ENCODE data around the gene SLC18A2. TPM values are rescaled to one million over a fixed set of nuclear protein-coding genes. Genes with fewer than 3 reads are reported as not detected.

SLC18A2 gene
- total and polyA plus RNA-seq, 2 of the 8 experiments (the other 6 are each of a cell fraction or from before 2014, with no cell fraction given): 6.5 to 7.0 TPM

DNA sequence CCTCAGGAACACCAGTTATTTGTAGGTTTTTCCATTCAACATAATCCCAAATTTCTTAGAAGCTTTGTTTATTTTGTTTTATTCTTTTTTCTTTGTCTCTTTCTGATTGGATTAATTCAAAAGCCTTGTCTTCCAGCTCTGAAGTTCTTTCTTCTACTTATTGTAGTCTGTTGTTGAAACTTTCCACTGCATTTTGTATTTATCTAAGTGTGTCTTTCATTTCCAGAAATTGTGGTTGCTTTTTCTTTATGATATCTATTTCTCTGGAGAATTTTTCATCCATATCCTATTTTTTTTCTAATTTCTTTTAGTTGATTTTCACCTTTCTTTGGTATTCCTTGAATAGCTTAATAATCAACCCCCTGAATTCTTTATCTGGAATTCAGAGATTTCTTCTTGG, 58.5 kb downstream of the SLC18A2 start:
- H2BK120ac ChIP-seq (replicated peaks; ENCODE audit: low read depth, low read length): no peak overlapping the region
- H3K4me3 ChIP-seq (ENCODE audit: extremely low read depth in 1 of 4, insufficient read depth in 2 of 4, low read depth in 3 of 4, low read length in 4 of 4): no peak overlapping the region
- H3K27me3 ChIP-seq (replicated peaks in 1 of 4; ENCODE audit: control insufficient read depth in 3 of 4, extremely low read depth in 1 of 4, insufficient read depth in 3 of 4, low read length in 3 of 4): no peaks in the 10 kb centered on the region
- H3K4me1 ChIP-seq (replicated peaks in 1 of 4; ENCODE audit: control insufficient read depth in 3 of 4, insufficient read depth in 4 of 4, low read length in 3 of 4): no peaks in the 10 kb centered on the region
- no peak overlapping the region for H3K9ac ChIP-seq (replicated peaks in 1 of 4; ENCODE audit: extremely low read depth in 1 of 4, low read depth in 3 of 4, low read length in 3 of 4)
- ChIA-PET CTCF (ENCODE audit: partially characterized antibody) (interaction anchor here (1.1 to 1.5 kb wide), 4 partner anchors 12 to 82 kb away, joined by 3 to 5 read pairs (median 4); no protein-coding TSS in a partner anchor), POLR2A (ENCODE audit: partially characterized antibody) (no interaction called here)
- H3K27ac ChIP-seq (ENCODE audit: low read depth, low read length): no peak overlapping the region
- H2BK5ac ChIP-seq (ENCODE audit: low read depth, low read length): no peak overlapping the region
- no peak overlapping the region for H4K5ac ChIP-seq (ENCODE audit: insufficient read length, low read depth, low read length)
- FAIRE-seq (no peak), DNase-seq (ENCODE audit: low read depth in 1 of 2, low spot score in 2 of 2) (no peak)
- no peak overlapping the region for H4K8ac ChIP-seq (ENCODE audit: extremely low read depth, insufficient read depth, low read length)
- no peak overlapping the region for H3K56ac ChIP-seq (replicated peaks; ENCODE audit: insufficient read length, low read depth, low read length)
- TF ChIP-seq BRCA1 (IDR thresholded peaks at IDR 0.05; ENCODE audit: low read depth, low read length) (no peak), CBX8 (IDR thresholded peaks at IDR 0.05; ENCODE audit: borderline replicate concordance, low read depth, low read length) (no peak), SAP30 (IDR thresholded peaks at IDR 0.05; ENCODE audit: insufficient read depth, insufficient replicate concordance, low read length) (no peak), PHF8 (conservative IDR thresholded peaks at IDR 0.05; ENCODE audit: low read depth, low read length) (no peak)
- TF ChIP-seq, protein P1, sequence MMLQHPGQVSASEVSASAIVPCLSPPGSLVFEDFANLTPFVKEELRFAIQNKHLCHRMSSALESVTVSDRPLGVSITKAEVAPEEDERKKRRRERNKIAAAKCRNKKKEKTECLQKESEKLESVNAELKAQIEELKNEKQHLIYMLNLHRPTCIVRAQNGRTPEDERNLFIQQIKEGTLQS (IDR thresholded peaks at IDR 0.05; ENCODE audit: insufficient read depth, low read depth, low read length): no peak
- H3K36me3 ChIP-seq (ENCODE audit: control insufficient read depth in 2 of 4, insufficient read depth in 4 of 4, low read length in 3 of 4): no peaks in the 10 kb centered on the region
- H3K4me2 ChIP-seq (ENCODE audit: insufficient read depth in 1 of 2, low read depth in 2 of 2, low read length in 2 of 2): no peak overlapping the region
- no peak overlapping the region for H2BK12ac ChIP-seq (ENCODE audit: low read depth, low read length)
- no peak overlapping the region for H2BK15ac ChIP-seq (ENCODE audit: low read length)
- H3K4ac ChIP-seq (replicated peaks; ENCODE audit: insufficient read length, low read depth, low read length): no peak overlapping the region
- H3K23me2 ChIP-seq (ENCODE audit: low read depth, low read length): no peaks in the 10 kb centered on the region
- H2AK5ac ChIP-seq (ENCODE audit: low read depth, low read length): no peak overlapping the region
- H2AFZ ChIP-seq (ENCODE audit: low read length): no peak overlapping the region
- no peaks in the 10 kb centered on the region for H3K79me1 ChIP-seq (ENCODE audit: low read depth, low read length)
- no peak overlapping the region for H3K23ac ChIP-seq (ENCODE audit: insufficient read length)
- H2BK20ac ChIP-seq (ENCODE audit: low read length): no peak overlapping the region
- H4K91ac ChIP-seq (replicated peaks; ENCODE audit: insufficient read length, low read length): no peak overlapping the region
- peaks cover 0 to 1% of the 10 kb centered on the region in 2 experiments for H4K20me1 ChIP-seq (replicated peaks in 1 of 2; ENCODE audit: control insufficient read depth in 1 of 2, insufficient read depth in 2 of 2, low read length in 2 of 2)
- H3K18ac ChIP-seq (ENCODE audit: extremely low read depth, low read length): no peak overlapping the region
- H3K9me3 ChIP-seq (ENCODE audit: insufficient read depth in 2 of 2, low read depth in 1 of 2, low read length in 1 of 2): peaks cover 6 to 9% of the 10 kb centered on the region in 2 experiments; a peak in 2 of 4 replicates
- no peak overlapping the region for H3K14ac ChIP-seq (ENCODE audit: insufficient read length)
- H3K79me2 ChIP-seq (ENCODE audit: control insufficient read depth in 1 of 2, insufficient read depth in 2 of 2, low read length in 2 of 2): peaks cover 0 to 10% of the 10 kb centered on the region in 2 experiments; a peak in 2 of 4 replicates
